Tibial nerve (tissue), 3 donors: ENCODE results near the gene ARFGAP2.

ENCODE experiments used
- POLR2A ChIP-seq, 2 donors: fragments of 450-650 bp; IDR thresholded peaks; one replicate each; pipeline ENCODE4 v1.6.1; 2017; ENCODE audit warnings: antibody characterized with exemption in 2 of 2, mild to moderate bottlenecking in 2 of 2, moderate library complexity in 2 of 2
- TF ChIP-seq, protein P1 (sequence below), 5 experiments: fragments of 200-600 bp in 3 of 5; fragments of 450-650 bp in 2 of 5; sonication (generic) in 3 of 5; IDR thresholded peaks; one replicate each; pipeline ENCODE4 v1.5.1; 2016 to 2019; ENCODE audit warnings: antibody characterized with exemption in 5 of 5, mild to moderate bottlenecking in 3 of 5, moderate library complexity in 2 of 5

DNA sequence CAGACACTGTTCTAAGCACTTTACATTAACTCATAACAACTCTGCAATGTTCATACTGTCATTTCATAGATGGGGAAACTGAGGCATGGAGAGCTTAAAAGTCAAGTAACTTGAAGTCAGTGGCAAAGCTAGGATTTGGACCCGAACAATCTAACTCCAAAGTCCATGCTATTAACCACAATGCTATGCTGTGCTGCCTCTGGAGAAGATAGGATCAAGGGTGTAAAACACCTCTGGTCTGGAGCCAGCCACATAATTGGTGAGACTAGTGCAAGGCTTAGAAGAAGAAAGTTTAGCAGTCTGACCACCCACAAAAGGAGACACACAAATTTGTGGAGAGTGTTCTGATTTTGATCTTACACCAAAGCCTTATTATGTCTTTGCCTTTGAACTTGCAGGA lies 43.7 kb downstream of the ARFGAP2 start:
- TF ChIP-seq, protein P1, sequence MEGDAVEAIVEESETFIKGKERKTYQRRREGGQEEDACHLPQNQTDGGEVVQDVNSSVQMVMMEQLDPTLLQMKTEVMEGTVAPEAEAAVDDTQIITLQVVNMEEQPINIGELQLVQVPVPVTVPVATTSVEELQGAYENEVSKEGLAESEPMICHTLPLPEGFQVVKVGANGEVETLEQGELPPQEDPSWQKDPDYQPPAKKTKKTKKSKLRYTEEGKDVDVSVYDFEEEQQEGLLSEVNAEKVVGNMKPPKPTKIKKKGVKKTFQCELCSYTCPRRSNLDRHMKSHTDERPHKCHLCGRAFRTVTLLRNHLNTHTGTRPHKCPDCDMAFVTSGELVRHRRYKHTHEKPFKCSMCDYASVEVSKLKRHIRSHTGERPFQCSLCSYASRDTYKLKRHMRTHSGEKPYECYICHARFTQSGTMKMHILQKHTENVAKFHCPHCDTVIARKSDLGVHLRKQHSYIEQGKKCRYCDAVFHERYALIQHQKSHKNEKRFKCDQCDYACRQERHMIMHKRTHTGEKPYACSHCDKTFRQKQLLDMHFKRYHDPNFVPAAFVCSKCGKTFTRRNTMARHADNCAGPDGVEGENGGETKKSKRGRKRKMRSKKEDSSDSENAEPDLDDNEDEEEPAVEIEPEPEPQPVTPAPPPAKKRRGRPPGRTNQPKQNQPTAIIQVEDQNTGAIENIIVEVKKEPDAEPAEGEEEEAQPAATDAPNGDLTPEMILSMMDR (IDR thresholded peaks at IDR 0.05) = no peak
- TF ChIP-seq POLR2A (IDR thresholded peaks at IDR 0.05) = no peak
